ENCODE measurements around the gene CPSF7.

DNA sequence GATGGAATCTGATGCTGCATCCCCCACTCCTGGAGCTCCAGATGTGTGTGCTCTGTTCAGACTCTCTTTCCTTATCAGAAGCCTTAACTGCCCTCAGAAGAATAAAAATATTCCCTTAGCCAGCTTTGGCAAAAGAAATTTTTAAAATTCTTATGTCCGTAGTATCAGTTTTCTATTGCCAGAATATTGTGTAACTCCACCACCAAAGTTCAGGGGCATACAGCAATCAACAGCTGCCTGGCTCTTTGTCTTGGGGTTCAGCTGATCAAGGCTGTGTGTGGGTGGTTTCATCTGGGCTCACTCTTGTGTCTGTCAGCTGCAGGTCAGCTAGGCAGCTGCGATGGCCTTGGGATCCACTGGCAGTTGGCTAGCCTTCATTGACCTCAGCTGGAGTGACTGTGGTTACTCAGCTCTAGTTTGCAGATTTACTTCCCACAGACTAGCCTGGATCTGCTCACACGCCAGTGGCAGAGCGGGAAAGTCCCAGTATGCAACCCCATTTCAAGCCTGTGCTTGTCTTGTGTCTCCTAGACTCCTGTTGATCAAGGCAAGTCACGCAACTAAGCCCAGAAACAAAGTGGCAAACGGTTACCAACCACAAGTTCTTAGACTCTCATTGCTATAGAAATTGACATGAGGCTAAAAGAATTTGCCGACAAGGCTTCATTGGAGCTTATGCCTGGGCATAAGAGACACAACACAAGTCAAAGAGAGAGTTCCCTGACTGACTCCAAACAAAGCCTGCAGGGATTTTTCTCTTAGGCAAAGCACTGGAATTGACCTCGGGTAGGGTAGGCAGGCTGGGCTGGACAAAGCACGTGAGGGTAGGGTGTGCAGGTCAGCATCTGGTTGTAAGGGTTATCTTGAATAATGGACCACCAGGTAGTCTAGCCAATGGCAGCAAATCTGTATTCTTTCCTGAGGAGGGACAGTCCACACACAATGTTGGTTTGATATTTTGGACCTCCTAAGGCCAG lies 60.1 kb downstream of the CPSF7 start:
- TF ChIP-seq EZH2 (IDR thresholded peaks at IDR 0.05; ENCODE audit: borderline replicate concordance, control insufficient read depth, low read depth, low read length) (no peak), RCOR1 (conservative IDR thresholded peaks at IDR 0.05; ENCODE audit: low read depth, low read length) (no peak), ASH2L (IDR thresholded peaks at IDR 0.05; ENCODE audit: borderline replicate concordance, low read depth) (no peak), POLR2A (IDR thresholded peaks at IDR 0.05; ENCODE audit: low read depth, low read length) (peak; percentile 43; the same call in 1 of the 2 replicates), GABPA (IDR thresholded peaks at IDR 0.05; ENCODE audit: low read depth) (no peak), TBL1XR1 (IDR thresholded peaks at IDR 0.05; ENCODE audit: low read depth, low read length) (no peak), RELA (IDR thresholded peaks at IDR 0.05; ENCODE audit: borderline replicate concordance, partially characterized antibody) (no peak), RFX5 (IDR thresholded peaks at IDR 0.05; ENCODE audit: low read depth, low read length) (no peak)
- TF ChIP-seq, protein P1, sequence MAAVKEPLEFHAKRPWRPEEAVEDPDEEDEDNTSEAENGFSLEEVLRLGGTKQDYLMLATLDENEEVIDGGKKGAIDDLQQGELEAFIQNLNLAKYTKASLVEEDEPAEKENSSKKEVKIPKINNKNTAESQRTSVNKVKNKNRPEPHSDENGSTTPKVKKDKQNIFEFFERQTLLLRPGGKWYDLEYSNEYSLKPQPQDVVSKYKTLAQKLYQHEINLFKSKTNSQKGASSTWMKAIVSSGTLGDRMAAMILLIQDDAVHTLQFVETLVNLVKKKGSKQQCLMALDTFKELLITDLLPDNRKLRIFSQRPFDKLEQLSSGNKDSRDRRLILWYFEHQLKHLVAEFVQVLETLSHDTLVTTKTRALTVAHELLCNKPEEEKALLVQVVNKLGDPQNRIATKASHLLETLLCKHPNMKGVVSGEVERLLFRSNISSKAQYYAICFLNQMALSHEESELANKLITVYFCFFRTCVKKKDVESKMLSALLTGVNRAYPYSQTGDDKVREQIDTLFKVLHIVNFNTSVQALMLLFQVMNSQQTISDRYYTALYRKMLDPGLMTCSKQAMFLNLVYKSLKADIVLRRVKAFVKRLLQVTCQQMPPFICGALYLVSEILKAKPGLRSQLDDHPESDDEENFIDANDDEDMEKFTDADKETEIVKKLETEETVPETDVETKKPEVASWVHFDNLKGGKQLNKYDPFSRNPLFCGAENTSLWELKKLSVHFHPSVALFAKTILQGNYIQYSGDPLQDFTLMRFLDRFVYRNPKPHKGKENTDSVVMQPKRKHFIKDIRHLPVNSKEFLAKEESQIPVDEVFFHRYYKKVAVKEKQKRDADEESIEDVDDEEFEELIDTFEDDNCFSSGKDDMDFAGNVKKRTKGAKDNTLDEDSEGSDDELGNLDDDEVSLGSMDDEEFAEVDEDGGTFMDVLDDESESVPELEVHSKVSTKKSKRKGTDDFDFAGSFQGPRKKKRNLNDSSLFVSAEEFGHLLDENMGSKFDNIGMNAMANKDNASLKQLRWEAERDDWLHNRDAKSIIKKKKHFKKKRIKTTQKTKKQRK (IDR thresholded peaks at IDR 0.05; ENCODE audit: low read depth, low read length): no peak
- TF ChIP-seq, protein P2, sequence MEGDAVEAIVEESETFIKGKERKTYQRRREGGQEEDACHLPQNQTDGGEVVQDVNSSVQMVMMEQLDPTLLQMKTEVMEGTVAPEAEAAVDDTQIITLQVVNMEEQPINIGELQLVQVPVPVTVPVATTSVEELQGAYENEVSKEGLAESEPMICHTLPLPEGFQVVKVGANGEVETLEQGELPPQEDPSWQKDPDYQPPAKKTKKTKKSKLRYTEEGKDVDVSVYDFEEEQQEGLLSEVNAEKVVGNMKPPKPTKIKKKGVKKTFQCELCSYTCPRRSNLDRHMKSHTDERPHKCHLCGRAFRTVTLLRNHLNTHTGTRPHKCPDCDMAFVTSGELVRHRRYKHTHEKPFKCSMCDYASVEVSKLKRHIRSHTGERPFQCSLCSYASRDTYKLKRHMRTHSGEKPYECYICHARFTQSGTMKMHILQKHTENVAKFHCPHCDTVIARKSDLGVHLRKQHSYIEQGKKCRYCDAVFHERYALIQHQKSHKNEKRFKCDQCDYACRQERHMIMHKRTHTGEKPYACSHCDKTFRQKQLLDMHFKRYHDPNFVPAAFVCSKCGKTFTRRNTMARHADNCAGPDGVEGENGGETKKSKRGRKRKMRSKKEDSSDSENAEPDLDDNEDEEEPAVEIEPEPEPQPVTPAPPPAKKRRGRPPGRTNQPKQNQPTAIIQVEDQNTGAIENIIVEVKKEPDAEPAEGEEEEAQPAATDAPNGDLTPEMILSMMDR (IDR thresholded peaks at IDR 0.05 in 2 of 3, conservative IDR thresholded peaks at IDR 0.05 in 1 of 3; ENCODE audit: control insufficient read depth in 2 of 3, extremely low read depth in 1 of 3, insufficient read depth in 1 of 3, low read depth in 3 of 3, low read length in 3 of 3): no peak
- TF ChIP-seq, protein P3, sequence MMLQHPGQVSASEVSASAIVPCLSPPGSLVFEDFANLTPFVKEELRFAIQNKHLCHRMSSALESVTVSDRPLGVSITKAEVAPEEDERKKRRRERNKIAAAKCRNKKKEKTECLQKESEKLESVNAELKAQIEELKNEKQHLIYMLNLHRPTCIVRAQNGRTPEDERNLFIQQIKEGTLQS (IDR thresholded peaks at IDR 0.05; ENCODE audit: borderline replicate concordance, extremely low read depth, low read depth, low read length): no peak
